Measurements from ENCODE around the gene MFNG. TPM values are rescaled to one million over a fixed set of nuclear protein-coding genes. Genes with fewer than 3 reads are reported as not detected.

The MFNG gene
- total RNA-seq, 1 donor from 2014 or later, result 3.7 TPM

GRCh38 chr22:37525073-37525745 is 39.0 kb upstream of the MFNG start:
- no peaks in the 10 kb centered on the region for H3K9me3 ChIP-seq (ENCODE audit: control insufficient read depth in 3 of 3, low read length in 3 of 3)
- no peak overlapping the region for H3K27ac ChIP-seq (ENCODE audit: low read depth, low read length)
- H3K4me1 ChIP-seq (ENCODE audit: control insufficient read depth in 3 of 3, insufficient read depth in 3 of 3, low read length in 3 of 3), result peaks cover 3 to 8% (median 4%) of the 10 kb centered on the region in 3 donors
- no peak overlapping the region for H3K9ac ChIP-seq (ENCODE audit: low read depth in 1 of 3, low read length in 3 of 3)
- H3K27me3 ChIP-seq (ENCODE audit: control insufficient read depth in 3 of 3, insufficient read depth in 3 of 3, low read length in 3 of 3), result peaks cover 0 to 23% (median 10%) of the 10 kb centered on the region in 3 donors
- H3K4me3 ChIP-seq (ENCODE audit: low read length in 3 of 3), result no peak overlapping the region
- H3K36me3 ChIP-seq (ENCODE audit: control insufficient read depth in 3 of 3, insufficient read depth in 3 of 3, low read length in 3 of 3), result no peaks in the 10 kb centered on the region

- H3K27me3 ChIP-seq (ENCODE audit: control insufficient read depth in 3 of 3, insufficient read depth in 3 of 3, low read length in 3 of 3), result peaks cover 18 to 38% (median 25%) of the 10 kb centered on the region in 3 donors
- no peaks in the 10 kb centered on the region for H3K9me3 ChIP-seq (ENCODE audit: control insufficient read depth in 3 of 3, low read length in 3 of 3)
- no peaks in the 10 kb centered on the region for H3K36me3 ChIP-seq (ENCODE audit: control insufficient read depth in 3 of 3, insufficient read depth in 3 of 3, low read length in 3 of 3)
- no peak overlapping the region for H3K4me3 ChIP-seq (ENCODE audit: low read length in 3 of 3)
- H3K27ac ChIP-seq (ENCODE audit: low read depth, low read length), result no peak overlapping the region
- H3K9ac ChIP-seq (ENCODE audit: low read depth in 1 of 3, low read length in 3 of 3), result no peak overlapping the region
- H3K4me1 ChIP-seq (ENCODE audit: control insufficient read depth in 3 of 3, insufficient read depth in 3 of 3, low read length in 3 of 3), result peaks cover 6 to 12% (median 8%) of the 10 kb centered on the region in 3 donors
These were observed 36.3 kb upstream of the MFNG start for GRCh38 chr22:37522482-37522881.

GRCh38 chr22:37521236-37521739 is 35.1 kb upstream of the MFNG start:
- H3K27me3 ChIP-seq (ENCODE audit: control insufficient read depth in 3 of 3, insufficient read depth in 3 of 3, low read length in 3 of 3), result peaks cover 18 to 38% (median 25%) of the 10 kb centered on the region in 3 donors
- H3K4me3 ChIP-seq (ENCODE audit: low read length in 3 of 3), result no peak overlapping the region
- no peaks in the 10 kb centered on the region for H3K36me3 ChIP-seq (ENCODE audit: control insufficient read depth in 3 of 3, insufficient read depth in 3 of 3, low read length in 3 of 3)
- H3K9ac ChIP-seq (ENCODE audit: low read depth in 1 of 3, low read length in 3 of 3), result no peak overlapping the region
- peaks cover 6 to 12% (median 8%) of the 10 kb centered on the region in 3 donors for H3K4me1 ChIP-seq (ENCODE audit: control insufficient read depth in 3 of 3, insufficient read depth in 3 of 3, low read length in 3 of 3)
- H3K9me3 ChIP-seq (ENCODE audit: control insufficient read depth in 3 of 3, low read length in 3 of 3), result no peaks in the 10 kb centered on the region
- no peak overlapping the region for H3K27ac ChIP-seq (ENCODE audit: low read depth, low read length)

DNA sequence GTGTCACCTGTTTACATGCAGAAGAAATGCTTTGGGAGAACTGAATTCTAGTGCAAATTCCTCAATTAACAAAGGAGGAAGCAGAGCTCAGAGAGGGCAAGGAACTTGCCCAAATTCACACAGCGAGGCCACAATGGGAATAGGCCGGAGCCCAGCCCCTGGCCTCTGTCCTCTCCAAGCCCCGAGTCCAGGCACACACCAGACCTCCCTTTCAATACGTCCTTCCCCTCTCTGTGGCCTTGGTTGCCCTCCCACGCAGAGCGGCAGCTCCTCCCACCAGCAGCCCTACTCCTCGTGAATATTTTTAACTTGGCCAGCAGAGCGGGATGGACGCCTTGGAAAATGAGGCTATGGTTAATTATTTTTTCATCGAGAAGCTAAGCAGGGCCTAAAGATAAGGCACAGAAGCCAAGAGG is 34.6 kb upstream of the MFNG start:
- no peaks in the 10 kb centered on the region for H3K9me3 ChIP-seq (ENCODE audit: control insufficient read depth in 3 of 3, low read length in 3 of 3)
- peaks cover 6 to 12% (median 8%) of the 10 kb centered on the region in 3 donors for H3K4me1 ChIP-seq (ENCODE audit: control insufficient read depth in 3 of 3, insufficient read depth in 3 of 3, low read length in 3 of 3)
- no peaks in the 10 kb centered on the region for H3K36me3 ChIP-seq (ENCODE audit: control insufficient read depth in 3 of 3, insufficient read depth in 3 of 3, low read length in 3 of 3)
- H3K9ac ChIP-seq (ENCODE audit: low read depth in 1 of 3, low read length in 3 of 3), result no peak overlapping the region
- H3K4me3 ChIP-seq (ENCODE audit: low read length in 3 of 3), result no peak overlapping the region
- H3K27me3 ChIP-seq (ENCODE audit: control insufficient read depth in 3 of 3, insufficient read depth in 3 of 3, low read length in 3 of 3), result peaks cover 18 to 38% (median 27%) of the 10 kb centered on the region in 3 donors
- no peak overlapping the region for H3K27ac ChIP-seq (ENCODE audit: low read depth, low read length)

GRCh38 chr22:37519268-37520195 is 33.3 kb upstream of the MFNG start, which contains the start of gene CARD10:
Gene CARD10 (minus strand): TSS chr22:37519415. CDS start chr22:37519200, 215 bp downstream.
- peaks cover 20 to 33% (median 31%) of the 10 kb centered on the region in 3 donors for H3K27me3 ChIP-seq (ENCODE audit: control insufficient read depth in 3 of 3, insufficient read depth in 3 of 3, low read length in 3 of 3)

GRCh38 chr22:37518509-37519267 is 32.5 kb upstream of the MFNG start:
- H3K9ac ChIP-seq (ENCODE audit: low read depth in 1 of 3, low read length in 3 of 3), result peak overlapping the region in 2 of 3 donors; percentile 5 to 71
- no peak overlapping the region for H3K27ac ChIP-seq (ENCODE audit: low read depth, low read length)
- H3K4me1 ChIP-seq (ENCODE audit: control insufficient read depth in 3 of 3, insufficient read depth in 3 of 3, low read length in 3 of 3), result peaks cover 6 to 9% (median 7%) of the 10 kb centered on the region in 3 donors
- peaks cover 0 to 2% (median 0%) of the 10 kb centered on the region in 3 donors for H3K36me3 ChIP-seq (ENCODE audit: control insufficient read depth in 3 of 3, insufficient read depth in 3 of 3, low read length in 3 of 3)
- H3K4me3 ChIP-seq (ENCODE audit: low read length in 3 of 3), result peak overlapping the region; percentile 48 to 67 (median 57)
- no peaks in the 10 kb centered on the region for H3K9me3 ChIP-seq (ENCODE audit: control insufficient read depth in 3 of 3, low read length in 3 of 3)
- H3K27me3 ChIP-seq (ENCODE audit: control insufficient read depth in 3 of 3, insufficient read depth in 3 of 3, low read length in 3 of 3), result peaks cover 20 to 35% (median 33%) of the 10 kb centered on the region in 3 donors

More at GRCh38 chr22:37519268-37520195, 33.3 kb upstream of the MFNG start, which contains the start of gene CARD10:
- Histone ChIP-seq H3K4me1 (ENCODE audit: control insufficient read depth in 3 of 3, insufficient read depth in 3 of 3, low read length in 3 of 3) (peaks cover 5 to 7% (median 6%) of the 10 kb centered on the region in 3 donors), H3K9ac (ENCODE audit: low read depth in 1 of 3, low read length in 3 of 3) (peak within 1 kb of the TSS in 2 of 3 donors; percentile 5 to 71), H3K9me3 (ENCODE audit: control insufficient read depth in 3 of 3, low read length in 3 of 3) (no peaks in the 10 kb centered on the region), H3K4me3 (ENCODE audit: low read length in 3 of 3) (peak within 1 kb of the TSS; percentile 48 to 67 (median 57)), H3K36me3 (ENCODE audit: control insufficient read depth in 3 of 3, insufficient read depth in 3 of 3, low read length in 3 of 3) (peaks cover 0 to under 1% (median 0%) of the 10 kb centered on the region in 3 donors), H3K27ac (ENCODE audit: low read depth, low read length) (no peak within 1 kb of the TSS)

DNA sequence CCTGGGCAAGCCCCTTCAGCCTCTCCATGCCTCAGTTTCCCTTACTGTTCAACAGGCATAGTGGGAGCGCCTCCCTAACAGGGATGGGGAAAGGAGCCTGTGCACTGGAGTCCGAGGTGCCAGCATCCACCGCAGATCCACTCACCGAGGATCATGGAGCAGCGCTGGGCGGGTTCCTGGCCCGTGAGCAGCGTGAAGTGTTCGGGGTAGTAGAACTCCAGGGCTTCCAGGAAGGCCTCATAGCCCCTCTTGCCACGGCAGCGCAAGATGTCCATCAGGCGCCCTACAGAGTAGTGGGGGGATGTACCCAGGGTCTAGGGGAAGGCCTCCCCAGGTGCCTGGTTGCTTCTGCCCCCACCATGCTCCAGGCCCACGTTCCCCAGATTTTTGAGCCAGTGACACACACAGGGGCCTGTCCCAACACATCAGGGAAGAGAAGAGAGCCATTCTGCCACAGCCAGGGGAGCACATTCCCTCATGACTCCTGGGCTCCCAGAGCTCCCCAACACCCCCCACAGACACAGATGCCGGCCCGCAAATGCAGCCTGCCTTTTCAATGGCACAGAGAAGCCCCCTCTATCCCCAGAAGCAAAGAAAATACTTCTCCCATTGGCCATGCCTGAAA is 31.8 kb upstream of the MFNG start:
- Histone ChIP-seq H3K4me3 (ENCODE audit: low read length in 3 of 3) (peak overlapping the region; percentile 48 to 67 (median 57)), H3K4me1 (ENCODE audit: control insufficient read depth in 3 of 3, insufficient read depth in 3 of 3, low read length in 3 of 3) (peaks cover 6 to 9% (median 7%) of the 10 kb centered on the region in 3 donors), H3K27ac (ENCODE audit: low read depth, low read length) (no peak overlapping the region), H3K27me3 (ENCODE audit: control insufficient read depth in 3 of 3, insufficient read depth in 3 of 3, low read length in 3 of 3) (peaks cover 20 to 34% (median 28%) of the 10 kb centered on the region in 3 donors), H3K9ac (ENCODE audit: low read depth in 1 of 3, low read length in 3 of 3) (peak overlapping the region in 2 of 3 donors; percentile 5 to 71), H3K36me3 (ENCODE audit: control insufficient read depth in 3 of 3, insufficient read depth in 3 of 3, low read length in 3 of 3) (peaks cover 0 to 2% (median 0%) of the 10 kb centered on the region in 3 donors), H3K9me3 (ENCODE audit: control insufficient read depth in 3 of 3, low read length in 3 of 3) (no peaks in the 10 kb centered on the region)

DNA sequence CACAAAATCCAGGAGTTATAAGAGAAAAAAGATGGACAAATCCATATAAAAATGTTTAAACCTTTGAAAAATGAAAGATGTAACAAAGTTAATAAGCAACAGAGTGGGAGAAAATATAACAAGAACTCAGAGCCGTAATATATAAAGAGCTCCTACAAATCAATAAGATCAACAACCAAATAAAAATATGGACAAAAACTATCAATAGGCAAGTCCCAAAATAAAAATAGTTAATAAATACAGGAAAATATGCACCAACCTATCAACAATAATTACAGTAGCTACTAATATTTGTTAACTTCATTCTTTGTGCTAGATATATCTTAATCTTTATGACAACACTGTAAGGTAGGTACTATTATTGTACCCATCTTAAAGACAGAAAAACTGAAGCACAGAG is 30.3 kb upstream of the MFNG start:
- Histone ChIP-seq H3K27me3 (ENCODE audit: control insufficient read depth in 3 of 3, insufficient read depth in 3 of 3, low read length in 3 of 3) (peaks cover 20 to 34% (median 26%) of the 10 kb centered on the region in 3 donors), H3K27ac (ENCODE audit: low read depth, low read length) (no peak overlapping the region), H3K4me3 (ENCODE audit: low read length in 3 of 3) (no peak overlapping the region)

DNA sequence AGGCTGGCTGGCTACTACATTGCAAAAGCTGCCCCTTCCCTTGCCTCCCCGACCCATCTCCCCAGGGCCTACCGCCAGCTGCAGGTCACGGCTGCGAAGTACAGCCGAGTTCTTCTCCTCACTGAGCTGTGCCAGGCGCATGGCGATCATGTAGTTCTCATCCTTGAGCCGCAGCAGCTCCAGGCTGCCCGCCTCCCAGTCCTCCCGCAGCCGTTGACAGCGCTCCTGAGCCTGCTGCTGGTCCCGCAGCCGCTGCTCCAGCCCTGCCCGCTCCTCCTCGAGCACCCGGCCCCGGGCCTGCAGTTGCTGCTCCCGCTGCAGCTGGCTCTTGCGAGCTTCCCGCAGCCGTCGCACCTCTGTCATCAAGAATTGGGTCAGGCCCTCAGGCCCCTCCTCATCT is 29.7 kb upstream of the MFNG start:
- peaks cover 19 to 23% (median 19%) of the 10 kb centered on the region in 3 donors for H3K4me1 ChIP-seq (ENCODE audit: control insufficient read depth in 3 of 3, insufficient read depth in 3 of 3, low read length in 3 of 3)
- H3K27me3 ChIP-seq (ENCODE audit: control insufficient read depth in 3 of 3, insufficient read depth in 3 of 3, low read length in 3 of 3), result peaks cover 20 to 29% (median 22%) of the 10 kb centered on the region in 3 donors
- no peak overlapping the region for H3K9ac ChIP-seq (ENCODE audit: low read depth in 1 of 3, low read length in 3 of 3)
- peaks cover 0 to 2% (median 0%) of the 10 kb centered on the region in 3 donors for H3K36me3 ChIP-seq (ENCODE audit: control insufficient read depth in 3 of 3, insufficient read depth in 3 of 3, low read length in 3 of 3)
- H3K4me3 ChIP-seq (ENCODE audit: low read length in 3 of 3), result no peak overlapping the region
- no peak overlapping the region for H3K27ac ChIP-seq (ENCODE audit: low read depth, low read length)
- no peaks in the 10 kb centered on the region for H3K9me3 ChIP-seq (ENCODE audit: control insufficient read depth in 3 of 3, low read length in 3 of 3)

More for the DNA sequence above, 30.3 kb upstream of the MFNG start:
- no peak overlapping the region for H3K9ac ChIP-seq (ENCODE audit: low read depth in 1 of 3, low read length in 3 of 3)
- peaks cover 19 to 23% (median 19%) of the 10 kb centered on the region in 3 donors for H3K4me1 ChIP-seq (ENCODE audit: control insufficient read depth in 3 of 3, insufficient read depth in 3 of 3, low read length in 3 of 3)
- no peaks in the 10 kb centered on the region for H3K9me3 ChIP-seq (ENCODE audit: control insufficient read depth in 3 of 3, low read length in 3 of 3)
- H3K36me3 ChIP-seq (ENCODE audit: control insufficient read depth in 3 of 3, insufficient read depth in 3 of 3, low read length in 3 of 3), result peaks cover 0 to 2% (median 0%) of the 10 kb centered on the region in 3 donors

All from skeletal muscle tissue (tissue), 4 donors.